Renal cortex interstitium (tissue), 11 donors: ENCODE measurements around the gene FH. TPM values are rescaled to one million over a fixed set of nuclear protein-coding genes. Genes with fewer than 3 reads are reported as not detected.

Source experiments
- DNase-seq, 11 donors: peaks; one replicate each; pipeline ENCODE4 v3.0.0-alpha.2; 2013; ENCODE audit warnings: low read depth in 9 of 11, low spot score in 4 of 11; ENCODE audit errors: extremely low read depth in 1 of 11
- polyA plus RNA-seq, 3 donors: library from polyadenylated mRNA; unstranded; fragments of 120-200 nt; gene quantifications; one replicate each; pipeline ENCODE4 v1.2.1, GENCODE V29; 2013; ENCODE audit not compliant: insufficient read length in 3 of 3

The FH gene
- polyA plus RNA-seq, 3 donors, result 90.7 to 107 (median 101) TPM

- no peak for DNase-seq
Observed at GRCh38 chr1:241533326-241534115, 14.0 kb upstream of the FH start.

GRCh38 chr1:241532864-241533263 is 13.3 kb upstream of the FH start:
- DNase-seq, result no peak

- DNase-seq, result peak in 1 of 11 donors; percentile 1
Observed at GRCh38 chr1:241532162-241532531, 12.6 kb upstream of the FH start, which contains the start of gene KMO. Gene KMO, plus strand, starts transcription at chr1:241532378. Its CDS starts 67 bp downstream, at chr1:241532445.

- DNase-seq, result peak in 9 of 11 donors; percentile 31 to 75 (median 55)
Observed at GRCh38 chr1:241531195-241532161, 11.9 kb upstream of the FH start.

GRCh38 chr1:241527146-241527545 is 7.6 kb upstream of the FH start:
- no peak for DNase-seq

GRCh38 chr1:241525026-241525425 is 5.5 kb upstream of the FH start:
- DNase-seq, result no peak

GRCh38 chr1:241521718-241522117 is 2.2 kb upstream of the FH start:
- DNase-seq, result no peak

- DNase-seq, result no peak
Observed at GRCh38 chr1:241520080-241520465, 518 bp upstream of the FH start.

- DNase-seq, result peak in 2 of 11 donors; percentile 11 to 12
Observed at GRCh38 chr1:241518476-241519307, 863 bp downstream of the FH start.

GRCh38 chr1:241513378-241513777 is 6.2 kb downstream of the FH start:
- DNase-seq, result no peak

- DNase-seq, result no peak
Observed at GRCh38 chr1:241507189-241507863, 12.2 kb downstream of the FH start.

- DNase-seq, result no peak
Observed at GRCh38 chr1:241503444-241503843, 16.1 kb downstream of the FH start.

- DNase-seq, result peak in 9 of 11 donors; percentile 5 to 29 (median 12)
Observed at GRCh38 chr1:241499910-241500309, 19.6 kb downstream of the FH start.

GRCh38 chr1:241495741-241496140 is 23.8 kb downstream of the FH start:
- no peak for DNase-seq

- no peak for DNase-seq
Observed at GRCh38 chr1:241488739-241489138, 30.8 kb downstream of the FH start.

- no peak for DNase-seq
Observed at GRCh38 chr1:241485554-241485992, 34.0 kb downstream of the FH start.

- no peak for DNase-seq
Observed at GRCh38 chr1:241485145-241485544, 34.4 kb downstream of the FH start.

GRCh38 chr1:241482761-241483250 is 36.7 kb downstream of the FH start:
- DNase-seq, result no peak
